Spleen (tissue), 7 donors: ENCODE data around the gene DPP9.

Experiments
- CTCF ChIP-seq, 11 experiments: fragments of 200-600 bp in 7 of 11; fragments of 450-650 bp in 4 of 11; sonication (generic) in 4 of 11; IDR thresholded peaks in 8 of 11; conservative IDR thresholded peaks in 3 of 11; 1 replicate in 7 of 11; 2 replicates in 4 of 11; pipeline versions ENCODE4 v1.4.0 to v1.8.0; 2016 to 2021; ENCODE audit warnings: antibody characterized with exemption in 11 of 11, inconsistent platforms in 4 of 11, mild to moderate bottlenecking in 1 of 11
- POLR2A ChIP-seq, 3 donors: fragments of 450-650 bp; IDR thresholded peaks; one replicate each; pipeline ENCODE4 v1.5.1; 2017; ENCODE audit warnings: antibody characterized with exemption in 3 of 3, mild to moderate bottlenecking in 1 of 3
- POLR2AphosphoS5 ChIP-seq, 3 donors: sonication (generic); formaldehyde crosslinking; IDR thresholded peaks; one replicate each; pipeline ENCODE4 v1.5.1; 2017; ENCODE audit warnings: antibody characterized with exemption in 3 of 3
- donor health status: DM: no; HTN: no; CAD: no; lungs with moderate emphysema.
- donor health status: DM: no; HTN: no; CAD: no.
- donor health status: DM: no; HTN: no; CAD: no.

- TF ChIP-seq CTCF (IDR thresholded peaks at IDR 0.05 in 8 of 11, conservative IDR thresholded peaks at IDR 0.05 in 3 of 11): no peak
- TF ChIP-seq POLR2A (IDR thresholded peaks at IDR 0.05): no peak
- TF ChIP-seq POLR2AphosphoS5 (IDR thresholded peaks at IDR 0.05): peak; percentile 36 to 58 (median 37)
Observed at GRCh38 chr19:4656102-4656501, 67.5 kb downstream of the DPP9 start.
